ENCODE results near the gene ITGA7.

Gene ITGA7

GRCh38 chr12:55718624-55719275 is 11.0 kb upstream of the ITGA7 start:
- no peak for DNase-seq (ENCODE audit: low spot score)

DNA sequence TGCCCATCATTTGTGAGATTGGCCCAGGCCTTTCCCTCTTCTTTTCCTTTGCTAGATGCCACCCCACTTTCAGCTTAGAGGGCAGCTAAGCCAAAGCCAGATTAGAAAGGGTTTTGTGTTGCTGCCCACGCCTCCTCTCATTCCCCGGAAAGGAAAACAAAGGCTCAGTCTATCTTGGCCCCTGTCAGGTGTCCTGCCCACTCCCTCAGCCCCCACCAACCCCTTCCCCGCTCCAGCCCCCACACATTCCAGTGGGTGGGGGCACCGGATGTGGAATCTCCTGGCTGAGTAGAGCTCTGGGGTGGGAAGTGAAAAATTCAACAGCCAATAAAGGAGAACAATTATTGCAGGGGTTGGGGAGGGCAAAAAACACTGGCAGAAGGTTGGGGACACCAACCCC is 10.3 kb upstream of the ITGA7 start:
- peak; percentile 89 for DNase-seq (ENCODE audit: low spot score)

DNA sequence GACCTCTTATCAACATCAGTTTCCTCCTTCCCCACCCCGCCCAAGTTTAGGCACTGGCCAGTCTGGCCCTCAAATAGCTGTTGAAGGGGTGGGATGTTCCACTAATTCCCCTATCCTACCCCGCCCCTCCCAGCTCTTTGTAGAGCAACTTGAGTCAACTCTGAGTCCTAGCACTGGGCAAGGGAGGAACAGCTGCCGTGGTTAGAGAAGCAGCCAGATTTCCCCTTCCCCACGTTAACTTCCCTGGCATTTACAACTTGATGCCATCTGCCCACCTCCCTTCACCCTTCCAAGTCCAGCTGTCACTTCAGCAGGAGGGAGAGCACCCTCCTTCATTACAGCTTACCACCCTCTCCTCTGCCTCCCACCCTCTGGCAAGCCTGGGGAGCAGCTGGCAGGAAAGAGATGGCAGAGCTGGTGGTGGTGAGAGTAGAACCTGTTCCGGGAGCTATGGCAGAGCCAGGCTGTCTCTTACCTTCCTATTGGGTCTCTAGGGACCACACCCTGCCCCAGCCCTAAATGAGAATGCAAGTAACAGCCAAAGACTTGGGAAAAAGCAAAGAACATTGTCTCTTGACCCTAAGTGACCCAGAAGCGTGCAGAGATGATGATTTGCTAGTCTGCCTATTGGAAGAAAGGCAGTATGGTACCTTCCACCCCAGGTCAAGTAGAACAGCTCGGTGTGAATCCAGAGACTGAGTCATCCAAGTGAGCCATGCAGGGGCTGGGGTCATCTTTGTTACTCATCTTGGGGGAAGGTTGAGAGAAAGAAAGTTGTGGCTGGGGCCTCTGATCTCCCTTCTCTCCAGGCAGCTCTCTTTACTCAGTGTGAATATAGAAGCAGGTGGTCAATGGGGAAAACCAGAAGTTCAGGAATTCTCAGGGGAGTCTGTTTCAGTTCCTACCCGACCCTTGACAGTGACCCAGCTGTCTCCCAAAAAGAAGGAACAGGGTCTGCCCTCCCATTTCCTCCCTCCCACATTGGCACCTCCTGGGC is 9.6 kb upstream of the ITGA7 start:
- DNase-seq (ENCODE audit: low spot score), result peak; percentile 72

DNA sequence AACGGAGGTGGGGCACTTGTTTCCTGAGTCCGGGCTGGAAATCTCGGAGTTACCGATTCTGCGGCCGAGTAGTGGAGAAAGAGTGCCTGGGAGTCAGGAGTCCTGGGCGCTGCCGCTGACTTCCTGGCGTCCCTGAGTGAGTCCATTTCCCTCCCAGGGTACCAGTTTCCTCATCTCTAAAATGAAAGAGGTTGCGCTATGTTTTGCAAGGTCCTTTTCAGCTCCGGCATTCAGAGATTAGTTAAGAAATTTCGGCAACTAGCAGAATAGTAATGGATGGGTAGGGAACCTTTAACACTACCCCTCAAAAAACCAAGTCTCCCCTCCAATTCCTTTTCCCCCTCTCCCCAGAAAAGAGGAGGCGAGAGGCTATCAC is 8.9 kb upstream of the ITGA7 start:
- no peak for DNase-seq (ENCODE audit: low spot score)

GRCh38 chr12:55715833-55716581 is 8.3 kb upstream of the ITGA7 start, which contains the start of gene BLOC1S1:
Gene BLOC1S1 (plus strand): TSS chr12:55716046. CDS start chr12:55716052, 6 bp downstream.
- peak; percentile 88 for DNase-seq (ENCODE audit: low spot score)

GRCh38 chr12:55715169-55715764 is 7.6 kb upstream of the ITGA7 start:
- no peak for DNase-seq (ENCODE audit: low spot score)

- DNase-seq (ENCODE audit: low spot score), result no peak
These were observed 6.0 kb upstream of the ITGA7 start for GRCh38 chr12:55713721-55714120.

- no peak for DNase-seq (ENCODE audit: low spot score)
These were observed 5.2 kb upstream of the ITGA7 start for GRCh38 chr12:55712700-55713415.

GRCh38 chr12:55711786-55712553 is 4.3 kb upstream of the ITGA7 start:
- DNase-seq (ENCODE audit: low spot score), result no peak

DNA sequence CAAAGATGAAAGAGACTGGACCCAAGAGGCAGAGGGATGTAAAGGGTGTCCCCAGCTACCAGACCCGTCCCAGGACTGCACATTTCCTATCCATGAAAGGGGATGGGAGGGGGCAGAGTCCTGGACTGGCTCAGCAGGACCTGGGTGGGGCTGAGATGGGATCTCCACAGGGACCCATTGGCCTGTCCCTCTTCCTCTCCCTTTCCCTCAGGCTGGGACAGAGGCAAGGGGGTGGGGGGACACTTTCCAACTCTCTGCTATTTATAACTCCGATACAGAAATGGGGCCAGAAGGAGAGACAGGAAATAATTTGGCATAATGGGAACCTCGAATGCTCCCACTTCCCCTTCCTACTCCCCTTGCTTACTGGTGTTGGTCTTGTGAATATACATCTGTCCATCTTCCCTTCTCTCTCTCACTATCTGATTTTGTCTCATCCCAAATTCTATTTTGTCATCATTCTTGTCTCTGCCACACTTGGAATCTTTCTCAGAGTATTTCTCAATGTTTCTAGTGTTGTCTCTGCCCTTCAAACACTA is 1.1 kb upstream of the ITGA7 start:
- no peak for DNase-seq (ENCODE audit: low spot score)

- DNase-seq (ENCODE audit: low spot score), result no peak
These were observed 459 bp downstream of the ITGA7 start for GRCh38 chr12:55707219-55707671.

- DNase-seq (ENCODE audit: low spot score), result no peak
These were observed 1.0 kb downstream of the ITGA7 start for GRCh38 chr12:55706568-55707218.

DNA sequence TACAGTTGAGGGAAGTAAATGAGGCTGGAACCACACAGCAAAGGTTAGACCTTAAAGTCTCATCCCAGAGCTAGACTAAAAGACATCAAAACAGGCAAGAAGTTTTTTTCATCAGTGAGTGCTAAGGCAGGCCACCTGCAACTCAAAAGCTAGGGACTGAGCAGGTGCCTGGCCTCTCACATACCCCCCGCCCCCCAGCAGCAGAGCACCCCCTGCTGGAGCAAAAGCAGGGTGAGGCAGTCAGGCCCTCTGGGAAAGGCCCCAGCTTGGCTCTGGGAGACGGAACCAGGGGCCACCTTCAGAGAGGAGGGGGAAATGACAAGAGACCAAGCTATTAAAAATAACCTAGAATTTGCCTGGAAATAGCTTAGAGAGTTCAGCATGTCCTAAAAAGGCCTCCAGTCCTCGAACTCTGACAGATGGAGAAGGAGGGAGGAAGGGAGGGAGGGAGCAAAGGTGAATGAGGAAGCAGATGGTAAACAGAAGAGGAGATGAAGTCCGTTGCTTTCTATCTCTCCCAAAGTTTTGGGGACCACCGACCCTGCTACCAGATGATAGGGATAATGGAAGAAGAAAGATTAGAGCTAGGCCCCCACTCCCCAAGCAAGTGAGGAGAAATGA is 1.8 kb downstream of the ITGA7 start:
- DNase-seq (ENCODE audit: low spot score), result no peak

GRCh38 chr12:55704824-55705718 is 2.6 kb downstream of the ITGA7 start:
- DNase-seq (ENCODE audit: low spot score), result no peak

- no peak for DNase-seq (ENCODE audit: low spot score)
These were observed 3.6 kb downstream of the ITGA7 start for GRCh38 chr12:55703901-55704761.

DNA sequence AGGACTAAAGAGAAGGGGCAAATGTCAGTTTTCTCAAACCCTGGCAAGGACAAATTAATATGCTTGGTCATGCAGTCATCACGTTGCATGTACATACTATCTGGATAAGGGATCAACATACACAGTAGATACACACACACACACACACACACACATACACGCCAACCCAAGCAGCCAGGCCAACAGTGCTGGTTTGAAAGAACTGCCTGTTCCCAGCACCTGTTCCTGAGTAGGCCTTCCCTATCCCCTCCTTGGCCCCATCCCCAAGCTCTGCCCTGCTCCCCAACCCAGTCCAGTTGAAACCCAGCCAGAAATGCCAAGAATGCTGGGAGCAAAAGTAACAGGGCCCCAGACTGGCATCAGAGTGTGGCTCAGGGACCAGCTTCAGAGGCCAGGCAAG is 4.4 kb downstream of the ITGA7 start:
- no peak for DNase-seq (ENCODE audit: low spot score)

- DNase-seq (ENCODE audit: low spot score), result no peak
These were observed 4.8 kb downstream of the ITGA7 start for GRCh38 chr12:55702861-55703260.

Data from SW480 (cell line).